Adrenal gland (tissue), 12 donors: Measurements from ENCODE around the gene RALB. TPM values are rescaled to one million over a fixed set of nuclear protein-coding genes. Genes with fewer than 3 reads are reported as not detected.
"Not testable (repeated sequence)": the region's sequence is repeated elsewhere in the genome, so short reads cannot be mapped to it uniquely, and the experiment has no call there.

Experiments
- DNase-seq, 7 donors: peaks; one replicate each; pipeline ENCODE4 v3.0.0-alpha.2; 2019 to 2020
- H3K27ac ChIP-seq, 5 donors: fragments of 200-600 bp; sonication (generic) in 4 of 5; 1 replicate in 3 of 5; 2 replicates in 2 of 5; pipeline versions ENCODE4 v1.5.1 to v1.8.0; 2016 to 2020; ENCODE audit warnings: mild to moderate bottlenecking in 1 of 5
- H3K27me3 ChIP-seq: fragments of 200-600 bp; 2 replicates; pipeline ENCODE4 v1.8.0; 2021
- H3K36me3 ChIP-seq, 2 donors: fragments of 200-600 bp; replicated peaks in 1 of 2; 1 replicate in 1 of 2; 2 replicates in 1 of 2; pipeline versions ENCODE4 v1.5.1 to v1.8.0; 2018 to 2022
- H3K4me1 ChIP-seq, 2 donors: fragments of 200-600 bp; replicated peaks in 1 of 2; 1 replicate in 1 of 2; 2 replicates in 1 of 2; pipeline versions ENCODE4 v1.5.1 to v1.8.0; 2018 to 2021
- H3K4me3 ChIP-seq, 4 donors: fragments of 200-600 bp; sonication (generic) in 3 of 4; one replicate each; pipeline ENCODE4 v1.5.1; 2016 to 2018
- H3K9me3 ChIP-seq, 3 donors: fragments of 200-600 bp; sonication (generic) in 1 of 3; replicated peaks in 1 of 3; 1 replicate in 2 of 3; 2 replicates in 1 of 3; pipeline versions ENCODE4 v1.5.1 to v1.8.0; 2016 to 2021
- CTCF ChIP-seq, 6 experiments: fragments of 450-650 bp in 4 of 6; fragments of 200-600 bp in 2 of 6; sonication (generic) in 1 of 6; IDR thresholded peaks; 1 replicate in 5 of 6; 2 replicates in 1 of 6; pipeline versions ENCODE4 v1.5.1 to v1.8.0; 2016 to 2021; ENCODE audit warnings: antibody characterized with exemption in 6 of 6, mild to moderate bottlenecking in 2 of 6, moderate library complexity in 1 of 6
- POLR2A ChIP-seq, 2 donors: fragments of 450-650 bp; IDR thresholded peaks; one replicate each; pipeline ENCODE4 v1.6.1; 2017; ENCODE audit warnings: antibody characterized with exemption in 2 of 2, mild to moderate bottlenecking in 2 of 2, moderate library complexity in 1 of 2
- WGBS, 4 donors: extraction: QIAGEN DNeasy Blood & Tissue Kit in 2 of 4; methylation state at CpG; one replicate each; pipeline versions ENCODE4 v1.1.5 to v1.1.7; 2013 to 2017; 5-methylcytosine and 5-hydroxymethylcytosine counted together
- intact Hi-C, 2 donors: fragments of 100-400 bp; cut with DNase I; formaldehyde crosslinking; loops; one replicate each; pipeline versions ENCODE4 v1.14.1 to v1.15.0; 2022 to 2023
- polyA plus RNA-seq, 3 donors: library from polyadenylated mRNA; stranded (reverse); fragments of 200-250 nt in 2 of 3; fragments of 350-450 nt in 1 of 3; fragmentation: Illumina TruSeq in 1 of 3; extraction: RNeasy Lipid Tissue Mini Kit (QIAGEN cat#74804) in 1 of 3; gene quantifications; one replicate each; pipeline ENCODE4 v1.2.3, GENCODE V29; 2013 to 2014
- total RNA-seq, 9 donors: library from RNA; depleted of rRNA in 4 of 9; stranded (reverse); fragments of >200 nt in 4 of 9; fragments of 120-200 nt in 1 of 9; fragmentation: NEBNext Ultra II Directional in 1 of 9; extraction: Animal tissue kit (Norgen Biotek cat#: 25700) in 1 of 9; gene quantifications; one replicate each; pipeline versions ENCODE4 v1.1.0 to v1.2.4, GENCODE V29; 2013 to 2023
- donor health status: healthy with polysubstance abuse.
- donor health status: Bipolar disorder and iron deficiency.
- donor health status: DM: yes; HTN: yes; CAD: no.
- donor health status: DM: no; HTN: no; CAD: no.
- donor health status: DM: no; HTN: no; CAD: no.
- donor health status: DM: yes; HTN: yes; CAD: no.

The RALB gene
- total and polyA plus RNA-seq, 12 donors = 20.7 to 94.3 (median 51.6) TPM

GRCh38 chr2:120231974-120232635, 20.5 kb upstream of the RALB start:
- intact Hi-C loops = no loop called here
- Histone ChIP-seq H3K27me3 (no peaks in the 10 kb centered on the region), H3K9me3 (no peaks in the 10 kb centered on the region), H3K36me3 (no peaks in the 10 kb centered on the region), H3K4me1 (peaks cover 12 to 17% of the 10 kb centered on the region in 2 donors), H3K27ac (peak overlapping the region in 3 of 5 donors; percentile 58 to 76 (median 72)), H3K4me3 (peak overlapping the region in 2 of 4 donors; percentile 50 to 61)
- TF ChIP-seq CTCF (IDR thresholded peaks at IDR 0.05) = no peak
- TF ChIP-seq POLR2A (IDR thresholded peaks at IDR 0.05) = peak in 1 of 2 donors; percentile 6
- WGBS, 4 donors = 17 to 29% (median 19%) methylated on average over 12 to 15 of the region's 15 CpGs
- peak in 6 of 7 donors; percentile 44 to 77 (median 56) for DNase-seq

GRCh38 chr2:120233292-120233691, 19.4 kb upstream of the RALB start:
- TF ChIP-seq CTCF (IDR thresholded peaks at IDR 0.05) = no peak
- no peak for TF ChIP-seq POLR2A (IDR thresholded peaks at IDR 0.05)
- WGBS, 4 donors = 90 to 92% (median 91%) methylated on average over 5 of the region's 5 CpGs
- no peak overlapping the region for H3K4me3 ChIP-seq
- no peaks in the 10 kb centered on the region for H3K9me3 ChIP-seq
- H3K27ac ChIP-seq = no peak overlapping the region
- peaks cover 10 to 12% of the 10 kb centered on the region in 2 donors for H3K4me1 ChIP-seq
- no peaks in the 10 kb centered on the region for H3K27me3 ChIP-seq
- DNase-seq = no peak
- H3K36me3 ChIP-seq = no peaks in the 10 kb centered on the region
- intact Hi-C loops = no loop called here

- H3K4me3 ChIP-seq = not testable (repeated sequence)
- 83 to 95% (median 89%) methylated on average over 2 of the region's 2 CpGs for WGBS, 4 donors
Observed at GRCh38 chr2:120235158-120235557, 17.5 kb upstream of the RALB start.

GRCh38 chr2:120235681-120236080, 17.0 kb upstream of the RALB start:
- DNase-seq = peak in 1 of 7 donors; percentile 4
- H3K36me3 ChIP-seq = no peaks in the 10 kb centered on the region
- intact Hi-C loops = no loop called here
- H3K4me1 ChIP-seq = peaks cover 19 to 30% of the 10 kb centered on the region in 2 donors
- H3K27me3 ChIP-seq = no peaks in the 10 kb centered on the region
- no peak for TF ChIP-seq CTCF (IDR thresholded peaks at IDR 0.05)
- TF ChIP-seq POLR2A (IDR thresholded peaks at IDR 0.05) = no peak
- H3K9me3 ChIP-seq = no peaks in the 10 kb centered on the region
- 85 to 94% (median 92%) methylated on average over 5 to 6 of the region's 6 CpGs for WGBS, 4 donors
- H3K27ac ChIP-seq = no peak overlapping the region
- no peak overlapping the region for H3K4me3 ChIP-seq

More at GRCh38 chr2:120235158-120235557, 17.5 kb upstream of the RALB start:
- H3K27me3 ChIP-seq, DNase-seq, intact Hi-C loops, H3K27ac ChIP-seq, H3K9me3 ChIP-seq, H3K36me3 ChIP-seq: not testable (repeated sequence)
- H3K4me1 ChIP-seq = peaks cover 19 to 27% of the 10 kb centered on the region in 2 donors

GRCh38 chr2:120236316-120236715, 16.3 kb upstream of the RALB start:
- Histone ChIP-seq H3K36me3 (no peaks in the 10 kb centered on the region), H3K4me3 (no peak overlapping the region), H3K27me3 (no peaks in the 10 kb centered on the region), H3K4me1 (peaks cover 19 to 30% of the 10 kb centered on the region in 2 donors), H3K27ac (no peak overlapping the region), H3K9me3 (no peaks in the 10 kb centered on the region)
- intact Hi-C loops = no loop called here
- no peak for DNase-seq
- WGBS, 4 donors = 84 to 86% (median 85%) methylated on average over 6 to 10 of the region's 10 CpGs
- TF ChIP-seq CTCF (IDR thresholded peaks at IDR 0.05) = no peak
- no peak for TF ChIP-seq POLR2A (IDR thresholded peaks at IDR 0.05)
